Lung microvascular endothelial cell (primary cell): ENCODE data around the gene HAP1. TPM values are rescaled to one million over a fixed set of nuclear protein-coding genes. Genes with fewer than 3 reads are reported as not detected.
"Not testable (repeated sequence)": the region's sequence is repeated elsewhere in the genome, so short reads cannot be mapped to it uniquely, and the experiment has no call there.

Source experiments
- DNase-seq, 2 donors: peaks; one replicate each; pipeline versions ENCODE4 v3.0.0 to v3.0.0-alpha.2; 2010; ENCODE audit warnings: low read depth in 2 of 2
- total RNA-seq: library from RNA; depleted of rRNA; stranded (reverse); fragments of >200 nt; gene quantifications from 2 replicates; pipeline ENCODE4 v1.2.1, GENCODE V29; 2014

Gene HAP1
- total RNA-seq, 1 donor from 2014 or later, result 0.20 TPM

- no peak for DNase-seq
Measured at GRCh38 chr17:41724476-41725050, 9.9 kb downstream of the HAP1 start.

GRCh38 chr17:41723801-41724475, 10.5 kb downstream of the HAP1 start:
- DNase-seq, result no peak

- DNase-seq, result no peak
Measured at GRCh38 chr17:41722231-41722630, 12.2 kb downstream of the HAP1 start.

GRCh38 chr17:41718287-41718645, 16.2 kb downstream of the HAP1 start:
- no peak for DNase-seq

- DNase-seq, result no peak
Measured at GRCh38 chr17:41717408-41718286, 16.8 kb downstream of the HAP1 start.

GRCh38 chr17:41711669-41712400, 22.6 kb downstream of the HAP1 start, which contains the start of gene GAST:
GAST (plus strand) TSS chr17:41712331; CDS start chr17:41715437, 3,106 bp downstream.
- no peak for DNase-seq

- peak; percentile 59 to 84 for DNase-seq
Measured at GRCh38 chr17:41710472-41711090, 23.9 kb downstream of the HAP1 start.

GRCh38 chr17:41707803-41708669, 26.4 kb downstream of the HAP1 start:
- no peak for DNase-seq

- peak in 1 of 2 donors; percentile 66 for DNase-seq
Measured at GRCh38 chr17:41705271-41705991, 29.0 kb downstream of the HAP1 start.

- DNase-seq, result no peak
Measured at GRCh38 chr17:41702712-41703111, 31.7 kb downstream of the HAP1 start.

GRCh38 chr17:41700843-41701242, 33.6 kb downstream of the HAP1 start:
- DNase-seq, result not testable (repeated sequence)

- DNase-seq, result peak; percentile 12 to 69
Measured at GRCh38 chr17:41697122-41697962, 37.1 kb downstream of the HAP1 start.

- peak; percentile 73 to 81 for DNase-seq
Measured at GRCh38 chr17:41695954-41696757, 38.3 kb downstream of the HAP1 start.

- no peak for DNase-seq
Measured at GRCh38 chr17:41695134-41695661, 39.2 kb downstream of the HAP1 start.

- no peak for DNase-seq
Measured at GRCh38 chr17:41692722-41693521, 41.5 kb downstream of the HAP1 start.

- no peak for DNase-seq
Measured at GRCh38 chr17:41691031-41691777, 43.2 kb downstream of the HAP1 start.
